Chondrocyte (in vitro differentiated cells): ENCODE data around the gene NDRG3. TPM values are rescaled to one million over a fixed set of nuclear protein-coding genes. Genes with fewer than 3 reads are reported as not detected.
A peak's percentile ranks its signal among the peaks of the same experiment; 100 is the strongest.

Experiments used
- DNase-seq: peaks from one replicate; pipeline ENCODE4 v3.0.0; 2021; ENCODE audit warnings: mixed read lengths, low spot score
- H3K27ac Mint-ChIP-seq: one replicate; pipeline ENCODE4 v1.8.0; 2021; ENCODE audit warnings: mild to moderate bottlenecking, moderate library complexity, mixed read lengths; ENCODE audit not compliant: unreplicated experiment
- H3K27me3 Mint-ChIP-seq: 2 replicates; pipeline ENCODE4 v1.8.0; 2021; ENCODE audit warnings: low read depth, mixed read lengths
- H3K36me3 Mint-ChIP-seq: 2 replicates; pipeline ENCODE4 v1.8.0; 2021; ENCODE audit warnings: low read depth, mixed read lengths
- H3K4me1 Mint-ChIP-seq: 2 replicates; pipeline ENCODE4 v1.8.0; 2021; ENCODE audit warnings: low read depth, mild to moderate bottlenecking, mixed read lengths
- H3K4me3 Mint-ChIP-seq: one replicate; pipeline ENCODE4 v1.8.0; 2021; ENCODE audit warnings: mild to moderate bottlenecking, moderate library complexity, mixed read lengths; ENCODE audit not compliant: unreplicated experiment
- H3K9me3 Mint-ChIP-seq: 2 replicates; pipeline ENCODE4 v1.8.0; 2021; ENCODE audit warnings: low read depth, mixed read lengths
- CTCF ChIP-seq: fragments of 200-600 bp; sonication (generic); IDR thresholded peaks from 2 replicates; pipeline ENCODE4 v1.5.0; 2021; ENCODE audit warnings: antibody characterized with exemption, mild to moderate bottlenecking, moderate library complexity
- total RNA-seq: library from RNA; stranded (reverse); gene quantifications from 3 replicates; pipeline ENCODE4 v1.2.1, GENCODE V29; 2021

Gene NDRG3
- total RNA-seq, 1 donor from 2014 or later = 27.6 TPM

- peaks cover 9% of the 10 kb centered on the region for H3K36me3 Mint-ChIP-seq
- peak overlapping the region; percentile 52 for H3K4me3 Mint-ChIP-seq
- H3K27ac Mint-ChIP-seq = peak overlapping the region; percentile 63
- no peak for TF ChIP-seq CTCF
- no peak for DNase-seq
- H3K4me1 Mint-ChIP-seq = peaks cover 23% of the 10 kb centered on the region
- no peaks in the 10 kb centered on the region for H3K9me3 Mint-ChIP-seq
- H3K27me3 Mint-ChIP-seq = no peaks in the 10 kb centered on the region
Measured at GRCh38 chr20:36607586-36608387, 138.1 kb downstream of the NDRG3 start.

- H3K9me3 Mint-ChIP-seq = no peaks in the 10 kb centered on the region
- no peak for DNase-seq
- peak overlapping the region; percentile 93 for H3K27ac Mint-ChIP-seq
- peak overlapping the region; percentile 89 for H3K4me3 Mint-ChIP-seq
- peaks cover 23% of the 10 kb centered on the region for H3K4me1 Mint-ChIP-seq
- H3K27me3 Mint-ChIP-seq = no peaks in the 10 kb centered on the region
- peaks cover 3% of the 10 kb centered on the region for H3K36me3 Mint-ChIP-seq
- no peak for TF ChIP-seq CTCF
Measured at GRCh38 chr20:36606158-36607066, 139.5 kb downstream of the NDRG3 start.

GRCh38 chr20:36605399-36606157 is 140.3 kb downstream of the NDRG3 start, which contains the start of gene RAB5IF:
Gene RAB5IF, plus strand, starts transcription at chr20:36605779. Its CDS starts 173 bp downstream, at chr20:36605952.
- Mint-ChIP-seq H3K27me3 (no peaks in the 10 kb centered on the region), H3K4me3 (peak within 1 kb of the TSS; percentile 89), H3K36me3 (peaks cover 3% of the 10 kb centered on the region), H3K27ac (peak within 1 kb of the TSS; percentile 93), H3K9me3 (no peaks in the 10 kb centered on the region), H3K4me1 (peaks cover 23% of the 10 kb centered on the region)
- peak; percentile 96 for TF ChIP-seq CTCF
- DNase-seq = peak; percentile 99

GRCh38 chr20:36604952-36605398 is 140.9 kb downstream of the NDRG3 start:
- Mint-ChIP-seq H3K4me1 (peaks cover 23% of the 10 kb centered on the region), H3K4me3 (peak overlapping the region; percentile 89), H3K27ac (peak overlapping the region; percentile 92), H3K27me3 (no peaks in the 10 kb centered on the region), H3K9me3 (no peaks in the 10 kb centered on the region), H3K36me3 (peaks cover 3% of the 10 kb centered on the region)
- no peak for DNase-seq
- no peak for TF ChIP-seq CTCF

Other genes starting within 250 kb of the NDRG3 start
- 237 to 1,930 TPM (median 1,885 TPM) in 3 replicates for gene MYL9, start 204.6 kb downstream of the NDRG3 start, total RNA-seq
- gene TGIF2, start 172.5 kb downstream of the NDRG3 start, total RNA-seq = 15.8 to 24.2 TPM (median 18.8 TPM) in 3 replicates
- gene RAB5IF, start 140.3 kb downstream of the NDRG3 start, total RNA-seq = 71.3 to 74.0 TPM (median 71.5 TPM) in 3 replicates
- 0.24 TPM in 1 of 3 replicates, not detected in the others for gene SLA2, start 99.9 kb downstream of the NDRG3 start, total RNA-seq
- gene DSN1, start 27.7 kb upstream of the NDRG3 start, total RNA-seq = 7.4 to 14.9 TPM (median 8.3 TPM) in 3 replicates
- gene TLDC2, start 130.0 kb upstream of the NDRG3 start, total RNA-seq = not detected in 3 replicates
- 15.5 to 21.8 TPM (median 17.3 TPM) in 3 replicates for gene SAMHD1, start 205.6 kb upstream of the NDRG3 start, total RNA-seq